ENCODE data around the gene PBX3.

Gene PBX3

DNA sequence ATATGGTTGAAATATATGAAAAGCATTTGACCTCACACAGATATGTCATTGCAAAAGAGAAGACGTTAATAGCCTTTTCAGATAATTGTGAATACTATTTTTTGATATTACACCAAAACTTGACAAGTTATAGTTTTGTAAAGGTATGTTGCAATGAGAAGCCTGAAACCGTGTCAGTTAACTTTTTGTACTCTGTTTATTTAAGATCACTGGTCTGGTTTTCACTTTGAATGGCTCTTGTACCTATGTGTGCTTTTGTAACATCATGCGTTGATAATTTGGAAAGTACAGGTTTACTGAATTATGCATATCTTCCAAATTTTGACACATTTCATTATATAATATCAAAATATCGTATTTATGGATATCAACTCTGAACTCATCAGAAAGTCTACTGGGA lies 177.2 kb downstream of the PBX3 start:
- Histone ChIP-seq H3K4me1 (ENCODE audit: control insufficient read depth, low read length) (no peaks in the 10 kb centered on the region), H3K4me3 (ENCODE audit: low read length) (no peak overlapping the region), H3K9me3 (ENCODE audit: control insufficient read depth, insufficient read depth, low read length) (no peaks in the 10 kb centered on the region), H3K36me3 (ENCODE audit: control insufficient read depth, low read length) (no peaks in the 10 kb centered on the region), H3K27me3 (ENCODE audit: control insufficient read depth, low read length) (no peaks in the 10 kb centered on the region), H3K27ac (ENCODE audit: low read depth, low read length) (no peak overlapping the region), H4K20me1 (ENCODE audit: control insufficient read depth, insufficient read depth, low read depth, low read length) (no peaks in the 10 kb centered on the region), H3K9me2 (replicated peaks; ENCODE audit: control insufficient read depth, low read length) (no peaks in the 10 kb centered on the region), H3F3A (ENCODE audit: control insufficient read depth, insufficient read depth) (no peaks in the 10 kb centered on the region), H3K79me2 (ENCODE audit: control insufficient read depth, low read length) (no peaks in the 10 kb centered on the region), H3K4me2 (ENCODE audit: low read length) (no peak overlapping the region)
- no peak for TF ChIP-seq EZH2phosphoT487 (IDR thresholded peaks at IDR 0.05; ENCODE audit: borderline replicate concordance, low read length)
- TF ChIP-seq, protein P1, sequence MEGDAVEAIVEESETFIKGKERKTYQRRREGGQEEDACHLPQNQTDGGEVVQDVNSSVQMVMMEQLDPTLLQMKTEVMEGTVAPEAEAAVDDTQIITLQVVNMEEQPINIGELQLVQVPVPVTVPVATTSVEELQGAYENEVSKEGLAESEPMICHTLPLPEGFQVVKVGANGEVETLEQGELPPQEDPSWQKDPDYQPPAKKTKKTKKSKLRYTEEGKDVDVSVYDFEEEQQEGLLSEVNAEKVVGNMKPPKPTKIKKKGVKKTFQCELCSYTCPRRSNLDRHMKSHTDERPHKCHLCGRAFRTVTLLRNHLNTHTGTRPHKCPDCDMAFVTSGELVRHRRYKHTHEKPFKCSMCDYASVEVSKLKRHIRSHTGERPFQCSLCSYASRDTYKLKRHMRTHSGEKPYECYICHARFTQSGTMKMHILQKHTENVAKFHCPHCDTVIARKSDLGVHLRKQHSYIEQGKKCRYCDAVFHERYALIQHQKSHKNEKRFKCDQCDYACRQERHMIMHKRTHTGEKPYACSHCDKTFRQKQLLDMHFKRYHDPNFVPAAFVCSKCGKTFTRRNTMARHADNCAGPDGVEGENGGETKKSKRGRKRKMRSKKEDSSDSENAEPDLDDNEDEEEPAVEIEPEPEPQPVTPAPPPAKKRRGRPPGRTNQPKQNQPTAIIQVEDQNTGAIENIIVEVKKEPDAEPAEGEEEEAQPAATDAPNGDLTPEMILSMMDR (IDR thresholded peaks at IDR 0.05; ENCODE audit: low read depth, low read length, poor library complexity, severe bottlenecking), result no peak

DNA sequence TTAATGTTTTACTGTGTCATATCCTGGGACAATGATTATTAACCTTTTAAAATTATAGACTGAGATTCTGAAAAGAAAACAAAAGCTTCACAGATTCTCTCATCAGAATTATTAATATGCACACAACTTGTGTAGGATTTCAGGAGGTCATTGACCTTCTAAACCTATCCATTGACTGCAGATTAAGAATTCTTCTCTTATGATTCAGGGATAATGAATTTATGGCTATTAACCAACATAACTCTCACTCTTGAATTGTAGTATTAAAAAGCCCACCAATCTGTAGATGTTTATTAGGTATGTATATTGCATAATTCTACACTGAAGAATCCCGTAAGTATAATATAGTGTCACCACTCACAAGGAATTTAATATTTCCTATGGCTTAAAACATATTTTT lies 179.8 kb downstream of the PBX3 start:
- no peaks in the 10 kb centered on the region for H3K4me1 ChIP-seq (ENCODE audit: control insufficient read depth, low read length)
- H3F3A ChIP-seq (ENCODE audit: control insufficient read depth, insufficient read depth), result no peaks in the 10 kb centered on the region
- no peaks in the 10 kb centered on the region for H3K9me2 ChIP-seq (replicated peaks; ENCODE audit: control insufficient read depth, low read length)
- no peaks in the 10 kb centered on the region for H3K9me3 ChIP-seq (ENCODE audit: control insufficient read depth, insufficient read depth, low read length)
- H3K4me2 ChIP-seq (ENCODE audit: low read length), result no peak overlapping the region
- H3K36me3 ChIP-seq (ENCODE audit: control insufficient read depth, low read length), result no peaks in the 10 kb centered on the region
- H4K20me1 ChIP-seq (ENCODE audit: control insufficient read depth, insufficient read depth, low read depth, low read length), result no peaks in the 10 kb centered on the region
- H3K4me3 ChIP-seq (ENCODE audit: low read length), result no peak overlapping the region
- no peaks in the 10 kb centered on the region for H3K79me2 ChIP-seq (ENCODE audit: control insufficient read depth, low read length)
- H3K27ac ChIP-seq (ENCODE audit: low read depth, low read length), result no peak overlapping the region
- no peaks in the 10 kb centered on the region for H3K27me3 ChIP-seq (ENCODE audit: control insufficient read depth, low read length)
- TF ChIP-seq, protein P1 (IDR thresholded peaks at IDR 0.05; ENCODE audit: low read depth, low read length, poor library complexity, severe bottlenecking), result no peak
- TF ChIP-seq EZH2phosphoT487 (IDR thresholded peaks at IDR 0.05; ENCODE audit: borderline replicate concordance, low read length), result no peak

DNA sequence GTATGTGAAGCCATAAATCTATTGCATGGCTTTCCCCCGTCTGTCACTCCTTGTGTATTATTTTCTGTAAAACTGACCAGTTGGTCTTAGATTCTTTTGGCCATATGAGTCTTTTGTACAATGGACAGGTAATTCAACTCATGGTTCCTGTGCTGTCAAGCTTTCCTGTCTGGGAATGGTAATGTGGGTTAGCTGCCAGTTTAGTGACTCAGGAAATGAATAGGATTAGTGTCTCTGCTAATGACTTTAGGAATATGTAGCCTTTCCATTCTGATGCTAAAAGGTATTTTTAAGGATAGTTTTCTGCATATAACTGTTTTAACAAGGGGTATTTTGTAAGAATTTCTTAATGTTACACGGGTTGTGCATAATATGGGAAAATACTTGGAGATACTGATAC lies 182.7 kb downstream of the PBX3 start:
- Histone ChIP-seq H3K27ac (ENCODE audit: low read depth, low read length) (no peak overlapping the region), H3K27me3 (ENCODE audit: control insufficient read depth, low read length) (no peaks in the 10 kb centered on the region), H3K79me2 (ENCODE audit: control insufficient read depth, low read length) (no peaks in the 10 kb centered on the region), H4K20me1 (ENCODE audit: control insufficient read depth, insufficient read depth, low read depth, low read length) (no peaks in the 10 kb centered on the region), H3K4me3 (ENCODE audit: low read length) (no peak overlapping the region), H3K4me2 (ENCODE audit: low read length) (no peak overlapping the region), H3K4me1 (ENCODE audit: control insufficient read depth, low read length) (no peaks in the 10 kb centered on the region), H3F3A (ENCODE audit: control insufficient read depth, insufficient read depth) (no peaks in the 10 kb centered on the region), H3K9me2 (replicated peaks; ENCODE audit: control insufficient read depth, low read length) (no peaks in the 10 kb centered on the region), H3K36me3 (ENCODE audit: control insufficient read depth, low read length) (no peaks in the 10 kb centered on the region), H3K9me3 (ENCODE audit: control insufficient read depth, insufficient read depth, low read length) (no peaks in the 10 kb centered on the region)
- no peak for TF ChIP-seq EZH2phosphoT487 (IDR thresholded peaks at IDR 0.05; ENCODE audit: borderline replicate concordance, low read length)
- TF ChIP-seq, protein P1 (IDR thresholded peaks at IDR 0.05; ENCODE audit: low read depth, low read length, poor library complexity, severe bottlenecking), result no peak

DNA sequence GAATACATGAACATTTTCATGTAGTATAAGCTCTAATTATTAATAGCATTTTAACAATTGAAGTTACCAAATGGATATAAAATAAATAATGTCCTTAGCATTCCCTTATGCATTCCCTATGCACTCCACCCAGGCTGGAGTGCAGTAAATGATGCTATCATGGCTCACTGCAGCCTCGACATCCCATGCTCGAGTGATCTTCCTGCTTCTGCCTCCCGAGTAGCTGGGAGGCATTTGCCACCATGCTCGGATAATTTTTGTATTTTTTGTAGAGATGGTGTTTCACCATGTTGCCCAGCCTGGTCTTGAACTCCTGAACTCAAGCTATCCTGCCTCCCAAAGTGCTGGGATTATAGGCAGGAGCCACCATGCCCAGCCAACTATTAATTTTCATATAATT lies 184.0 kb downstream of the PBX3 start:
- no peak overlapping the region for H3K27ac ChIP-seq (ENCODE audit: low read depth, low read length)
- H3K36me3 ChIP-seq (ENCODE audit: control insufficient read depth, low read length), result peaks cover 8% of the 10 kb centered on the region
- no peaks in the 10 kb centered on the region for H3F3A ChIP-seq (ENCODE audit: control insufficient read depth, insufficient read depth)
- H3K4me3 ChIP-seq (ENCODE audit: low read length), result no peak overlapping the region
- H3K79me2 ChIP-seq (ENCODE audit: control insufficient read depth, low read length), result no peaks in the 10 kb centered on the region
- no peaks in the 10 kb centered on the region for H3K4me1 ChIP-seq (ENCODE audit: control insufficient read depth, low read length)
- no peaks in the 10 kb centered on the region for H3K9me3 ChIP-seq (ENCODE audit: control insufficient read depth, insufficient read depth, low read length)
- no peak overlapping the region for H3K4me2 ChIP-seq (ENCODE audit: low read length)
- no peaks in the 10 kb centered on the region for H3K27me3 ChIP-seq (ENCODE audit: control insufficient read depth, low read length)
- H4K20me1 ChIP-seq (ENCODE audit: control insufficient read depth, insufficient read depth, low read depth, low read length), result no peaks in the 10 kb centered on the region
- no peaks in the 10 kb centered on the region for H3K9me2 ChIP-seq (replicated peaks; ENCODE audit: control insufficient read depth, low read length)
- TF ChIP-seq, protein P1 (IDR thresholded peaks at IDR 0.05; ENCODE audit: low read depth, low read length, poor library complexity, severe bottlenecking), result no peak
- TF ChIP-seq EZH2phosphoT487 (IDR thresholded peaks at IDR 0.05; ENCODE audit: borderline replicate concordance, low read length), result no peak
